ENCODE data around the gene DICER1. TPM values are rescaled to one million over a fixed set of nuclear protein-coding genes. Genes with fewer than 3 reads are reported as not detected.

The DICER1 gene
- total and polyA plus RNA-seq, 2 donors (not counting 3 experiments of a cell fraction or from before 2014, with no cell fraction given) = 8.3 to 43.6 TPM

DNA sequence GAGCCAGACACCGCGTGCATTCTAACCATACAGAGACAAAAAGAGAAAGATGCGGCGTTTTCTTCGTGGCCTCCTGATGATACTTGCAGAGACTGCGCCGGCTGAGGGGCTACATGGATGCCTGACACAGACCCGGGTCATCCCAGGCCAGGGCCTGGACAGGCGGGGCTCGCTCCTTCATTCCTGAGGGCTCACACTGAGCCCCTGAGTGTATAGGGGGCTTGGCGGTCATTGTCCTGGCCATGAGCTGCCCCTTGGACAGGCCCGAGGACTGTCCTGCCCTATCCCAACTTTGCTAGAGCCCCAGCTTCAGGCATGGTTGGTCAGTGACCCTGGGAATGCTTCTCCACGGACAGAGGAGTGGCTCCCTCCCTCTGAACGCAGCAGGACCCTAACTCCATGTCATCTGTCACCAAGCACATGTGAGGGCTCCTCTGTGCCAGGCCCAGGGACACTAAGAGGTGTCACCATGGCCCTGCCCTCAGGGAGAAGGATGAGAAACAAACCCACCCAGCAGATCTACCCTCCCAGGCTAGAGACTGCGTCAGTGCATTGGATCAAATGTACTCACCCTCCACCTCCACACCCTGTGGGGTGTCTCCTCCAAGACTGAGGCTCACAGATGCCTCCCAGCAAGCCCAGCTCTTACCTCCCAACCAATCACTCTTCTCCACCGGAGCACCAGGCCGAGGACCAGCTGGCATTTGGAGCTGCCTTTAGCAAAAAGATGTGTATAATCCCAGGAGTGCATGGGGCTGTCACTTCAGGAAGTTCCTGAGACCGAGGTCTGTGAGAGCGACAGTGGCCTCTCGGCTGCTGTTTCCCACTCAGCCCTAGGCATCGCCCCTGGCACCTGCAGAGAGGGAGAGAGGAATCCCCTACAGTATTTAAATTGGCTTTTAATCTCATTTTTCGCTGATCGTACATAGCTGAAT lies 102.7 kb downstream of the DICER1 start:
- H4K20me1 ChIP-seq (replicated peaks; ENCODE audit: control insufficient read depth, extremely low read depth, insufficient read depth, low read length) = no peaks in the 10 kb centered on the region
- H3K4me2 ChIP-seq (ENCODE audit: insufficient read depth, low read length) = no peak overlapping the region
- BruUV-seq (replicated peaks) = no TSS peak
- TF ChIP-seq GATA2 (IDR thresholded peaks at IDR 0.05; ENCODE audit: insufficient read depth, insufficient read length, low read depth, low read length) (no peak), EZH2 (IDR thresholded peaks at IDR 0.05; ENCODE audit: borderline replicate concordance, low read depth, low read length, severe bottlenecking) (no peak), POLR2AphosphoS5 (IDR thresholded peaks at IDR 0.05; ENCODE audit: insufficient read depth, low read depth, low read length) (no peak), POLR2A (IDR thresholded peaks at IDR 0.05; ENCODE audit: low read depth, low read length) (no peak), JUN (IDR thresholded peaks at IDR 0.05; ENCODE audit: borderline replicate concordance, insufficient read depth, insufficient read length, low read depth) (no peak), FOS (IDR thresholded peaks at IDR 0.05; ENCODE audit: borderline replicate concordance, insufficient read depth, low read length) (no peak), MYC (IDR thresholded peaks at IDR 0.05; ENCODE audit: low read depth, low read length) (no peak)
- TF ChIP-seq, protein P1, sequence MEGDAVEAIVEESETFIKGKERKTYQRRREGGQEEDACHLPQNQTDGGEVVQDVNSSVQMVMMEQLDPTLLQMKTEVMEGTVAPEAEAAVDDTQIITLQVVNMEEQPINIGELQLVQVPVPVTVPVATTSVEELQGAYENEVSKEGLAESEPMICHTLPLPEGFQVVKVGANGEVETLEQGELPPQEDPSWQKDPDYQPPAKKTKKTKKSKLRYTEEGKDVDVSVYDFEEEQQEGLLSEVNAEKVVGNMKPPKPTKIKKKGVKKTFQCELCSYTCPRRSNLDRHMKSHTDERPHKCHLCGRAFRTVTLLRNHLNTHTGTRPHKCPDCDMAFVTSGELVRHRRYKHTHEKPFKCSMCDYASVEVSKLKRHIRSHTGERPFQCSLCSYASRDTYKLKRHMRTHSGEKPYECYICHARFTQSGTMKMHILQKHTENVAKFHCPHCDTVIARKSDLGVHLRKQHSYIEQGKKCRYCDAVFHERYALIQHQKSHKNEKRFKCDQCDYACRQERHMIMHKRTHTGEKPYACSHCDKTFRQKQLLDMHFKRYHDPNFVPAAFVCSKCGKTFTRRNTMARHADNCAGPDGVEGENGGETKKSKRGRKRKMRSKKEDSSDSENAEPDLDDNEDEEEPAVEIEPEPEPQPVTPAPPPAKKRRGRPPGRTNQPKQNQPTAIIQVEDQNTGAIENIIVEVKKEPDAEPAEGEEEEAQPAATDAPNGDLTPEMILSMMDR (IDR thresholded peaks at IDR 0.05; ENCODE audit: extremely low read depth in 1 of 2, insufficient read depth in 1 of 2, low read depth in 1 of 2, low read length in 2 of 2) = no peak
- TF ChIP-seq, protein P2, sequence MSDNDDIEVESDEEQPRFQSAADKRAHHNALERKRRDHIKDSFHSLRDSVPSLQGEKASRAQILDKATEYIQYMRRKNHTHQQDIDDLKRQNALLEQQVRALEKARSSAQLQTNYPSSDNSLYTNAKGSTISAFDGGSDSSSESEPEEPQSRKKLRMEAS (IDR thresholded peaks at IDR 0.05; ENCODE audit: insufficient read depth, insufficient read length) = no peak
- no peaks in the 10 kb centered on the region for H3K4me1 ChIP-seq (ENCODE audit: control insufficient read depth, extremely low read depth, insufficient read depth, low read length)
- CTCF ChIA-PET = no interaction called here
- POLR2A ChIA-PET = no interaction called here
- H3K9me3 ChIP-seq (replicated peaks; ENCODE audit: control insufficient read depth, insufficient read depth, low read length) = no peaks in the 10 kb centered on the region
- no peaks in the 10 kb centered on the region for H3K79me2 ChIP-seq (ENCODE audit: control insufficient read depth, insufficient read depth, low read length)
- H3K27ac ChIP-seq (ENCODE audit: insufficient read depth, low read depth, low read length) = no peak overlapping the region
- intact Hi-C loops (cut with micrococcal nuclease) (no loop called here), dilution Hi-C loops (cut with MboI; ENCODE audit: extremely low pct_ligation_motif_present, low sequenced_read_pairs) (no loop called here)
- no peaks in the 10 kb centered on the region for H3K9me1 ChIP-seq (replicated peaks; ENCODE audit: control insufficient read depth, extremely low read depth, insufficient read depth, low read length)
- no peak overlapping the region for H3K4me3 ChIP-seq (replicated peaks in 1 of 3; ENCODE audit: insufficient read depth in 1 of 3, low read depth in 1 of 3, low read length in 3 of 3)
- no peaks in the 10 kb centered on the region for H3K27me3 ChIP-seq (ENCODE audit: control insufficient read depth in 2 of 2, insufficient read depth in 2 of 2, low read length in 2 of 2)
- no peak overlapping the region for H3K9ac ChIP-seq (replicated peaks; ENCODE audit: extremely low read depth, insufficient read depth, low read length)
- no peak overlapping the region for H2AFZ ChIP-seq (ENCODE audit: low read depth, low read length)
- no peak for DNase-seq (ENCODE audit: low read depth, low spot score)
- no peak for FAIRE-seq
- H3K36me3 ChIP-seq (ENCODE audit: control insufficient read depth in 2 of 2, extremely low read depth in 1 of 2, insufficient read depth in 2 of 2, low read length in 2 of 2) = no peaks in the 10 kb centered on the region
